OCI-LY1 (cell line): ENCODE results near the gene CFAP20DC.
"Not testable (repeated sequence)": the region's sequence is repeated elsewhere in the genome, so short reads cannot be mapped to it uniquely, and the experiment has no call there.

Source experiments
- CTCF ChIP-seq: fragments of 200-600 bp; sonication (generic), shearing (Covaris generic); IDR thresholded peaks from 2 replicates; pipeline ENCODE4 v1.5.1; 2017; ENCODE audit warnings: mild to moderate bottlenecking, antibody characterized with exemption, low read length, moderate library complexity, mixed read lengths
- EZH2 ChIP-seq: fragments of 200-600 bp; sonication (generic), shearing (Covaris generic); IDR thresholded peaks from 2 replicates; pipeline ENCODE4 v1.8.0; 2017; ENCODE audit warnings: borderline replicate concordance, mixed run types, mild to moderate bottlenecking, antibody characterized with exemption, low read length, moderate library complexity, mixed read lengths

GRCh38 chr3:58695284-58695683 is 354.5 kb downstream of the CFAP20DC start:
- not testable (repeated sequence) for TF ChIP-seq CTCF, EZH2
